Endothelial cell of umbilical vein (primary cell): ENCODE results near the gene ATP13A5. TPM values are rescaled to one million over a fixed set of nuclear protein-coding genes. Genes with fewer than 3 reads are reported as not detected.

Experiments used
- BruUV-seq: library from RNA; stranded (reverse); fragments of 400-500 nt; replicated peaks from 2 replicates; lab custom pipeline; 2021; lab: Mats Ljungman, UMichigan
- CTCF ChIA-PET: fragments of 300-600, 350-600 bp; sonication (Branson Sonifier 250); formaldehyde crosslinking; loops from one replicate; lab custom pipeline; 2021; ENCODE audit warnings: antibody characterized with exemption, inconsistent platforms; lab: Charles Lee
- POLR2A ChIA-PET: fragments of 300-600, 350-600 bp; sonication (Branson Sonifier 250); formaldehyde crosslinking; loops from one replicate; lab custom pipeline; 2021; ENCODE audit warnings: antibody characterized with exemption, inconsistent platforms; lab: Charles Lee
- DNase-seq: peaks from one replicate; pipeline ENCODE4 v3.0.0-alpha.2; 2011; ENCODE audit warnings: low read depth, low spot score
- FAIRE-seq: peaks from 2 replicates; lab custom pipeline; 2011; peaks lifted over from hg19 to GRCh38; lab: Jason Lieb, UNC
- H2AFZ ChIP-seq: 2 replicates; pipeline ENCODE4 v1.6.0; 2012; ENCODE audit warnings: low read depth, low read length, control low read depth, inconsistent platforms
- H3K27ac ChIP-seq: 2 replicates; pipeline ENCODE4 v1.5.1; 2011; ENCODE audit warnings: low read depth, mild to moderate bottlenecking, control low read depth, low read length, moderate library complexity; ENCODE audit not compliant: insufficient read depth
- H3K27me3 ChIP-seq, 2 experiments: 2 replicates each; pipeline versions ENCODE4 v1.6.0 to v1.6.1; 2011; ENCODE audit warnings: low read length in 2 of 2, mixed read lengths in 1 of 2; ENCODE audit not compliant: control insufficient read depth in 2 of 2, insufficient read depth in 2 of 2
- H3K36me3 ChIP-seq, 2 experiments: 2 replicates in 1 of 2; 3 replicates in 1 of 2; pipeline ENCODE4 v1.5.1; 2011; ENCODE audit warnings: low read length in 2 of 2, mild to moderate bottlenecking in 1 of 2, moderate library complexity in 1 of 2; ENCODE audit not compliant: control insufficient read depth in 2 of 2, insufficient read depth in 2 of 2; ENCODE audit errors: extremely low read depth in 1 of 2
- H3K4me1 ChIP-seq: 3 replicates; pipeline ENCODE4 v1.5.1; 2011; ENCODE audit warnings: mild to moderate bottlenecking, low read length; ENCODE audit not compliant: control insufficient read depth, insufficient read depth; ENCODE audit errors: extremely low read depth
- H3K4me2 ChIP-seq: 2 replicates; pipeline ENCODE4 v1.6.1; 2011; ENCODE audit warnings: low read length, control low read depth, mixed read lengths; ENCODE audit not compliant: insufficient read depth
- H3K4me3 ChIP-seq, 3 experiments: fragments of 200-600 bp in 1 of 3; sonication (generic), shearing (Covaris generic) in 1 of 3; replicated peaks in 1 of 3; 2 replicates each; pipeline ENCODE4 v1.5.1; 2011 to 2016; ENCODE audit warnings: control low read depth in 3 of 3, low read length in 3 of 3, mild to moderate bottlenecking in 2 of 3, inconsistent platforms in 1 of 3, low read depth in 1 of 3, moderate library complexity in 1 of 3; ENCODE audit not compliant: insufficient read depth in 1 of 3
- H3K79me2 ChIP-seq: 2 replicates; pipeline ENCODE4 v1.6.0; 2012; ENCODE audit warnings: low read length, inconsistent platforms; ENCODE audit not compliant: control insufficient read depth, insufficient read depth
- H3K9ac ChIP-seq: replicated peaks from 2 replicates; pipeline ENCODE3; 2011; ENCODE audit warnings: low read length, control low read depth; ENCODE audit not compliant: insufficient read depth; ENCODE audit errors: extremely low read depth
- H3K9me1 ChIP-seq: replicated peaks from 3 replicates; pipeline ENCODE4 v1.6.0; 2011; ENCODE audit warnings: mild to moderate bottlenecking, low read length; ENCODE audit not compliant: control insufficient read depth, insufficient read depth; ENCODE audit errors: extremely low read depth
- H3K9me3 ChIP-seq: replicated peaks from 2 replicates; pipeline ENCODE4 v1.5.1; 2012; ENCODE audit warnings: low read length, inconsistent platforms; ENCODE audit not compliant: control insufficient read depth, insufficient read depth
- H4K20me1 ChIP-seq: replicated peaks from 2 replicates; pipeline ENCODE3; 2011; ENCODE audit warnings: mild to moderate bottlenecking, low read length; ENCODE audit not compliant: control insufficient read depth, insufficient read depth; ENCODE audit errors: extremely low read depth
- CTCF ChIP-seq, 2 donors: IDR thresholded peaks; 1 replicate in 1 of 2; 2 replicates in 1 of 2; pipeline ENCODE4 v1.5.1; 2011; ENCODE audit warnings: low read length in 2 of 2, mild to moderate bottlenecking in 2 of 2, moderate library complexity in 2 of 2, control low read depth in 1 of 2, inconsistent platforms in 1 of 2, low read depth in 1 of 2; ENCODE audit not compliant: insufficient read depth in 1 of 2; ENCODE audit errors: extremely low read depth in 1 of 2
- EZH2 ChIP-seq: IDR thresholded peaks from 2 replicates; pipeline ENCODE4 v1.6.1; 2012; ENCODE audit warnings: borderline replicate concordance, low read depth, mild to moderate bottlenecking, moderate library complexity, low read length, inconsistent platforms; ENCODE audit not compliant: severe bottlenecking
- FOS ChIP-seq: IDR thresholded peaks from 2 replicates; pipeline ENCODE4 v1.6.1; 2011; ENCODE audit warnings: mild to moderate bottlenecking, low read length, moderate library complexity, borderline replicate concordance; ENCODE audit not compliant: insufficient read depth
- GATA2 ChIP-seq: IDR thresholded peaks from 2 replicates; pipeline ENCODE4 v1.7.0; 2011; ENCODE audit warnings: low read depth, mild to moderate bottlenecking, moderate library complexity, mixed read lengths, low read length; ENCODE audit not compliant: insufficient read length, insufficient read depth
- JUN ChIP-seq: IDR thresholded peaks from 2 replicates; pipeline ENCODE4 v1.6.1; 2011; ENCODE audit warnings: borderline replicate concordance, low read depth; ENCODE audit not compliant: insufficient read length, insufficient read depth
- MAX ChIP-seq: IDR thresholded peaks from 2 replicates; pipeline ENCODE4 v1.6.1; 2011; ENCODE audit not compliant: insufficient read depth, insufficient read length
- MYC ChIP-seq: IDR thresholded peaks from one replicate; pipeline ENCODE4 v1.6.1; 2011; ENCODE audit warnings: mild to moderate bottlenecking, low read depth, low read length
- POLR2A ChIP-seq: IDR thresholded peaks from 2 replicates; pipeline ENCODE4 v1.6.1; 2012; ENCODE audit warnings: low read depth, mild to moderate bottlenecking, control low read depth, low read length
- POLR2AphosphoS5 ChIP-seq: IDR thresholded peaks from 2 replicates; pipeline ENCODE4 v1.6.1; 2012; ENCODE audit warnings: low read depth, mild to moderate bottlenecking, control low read depth, low read length, moderate library complexity; ENCODE audit not compliant: insufficient read depth
- dilution Hi-C: fragments of 300-500 bp; cut with MboI; formaldehyde crosslinking; loops from one replicate; pipeline ENCODE4 v1.15.0; 2019; ENCODE audit warnings: low sequenced_read_pairs; ENCODE audit not compliant: extremely low pct_ligation_motif_present
- intact Hi-C: fragments of 100-400 bp; cut with micrococcal nuclease; formaldehyde crosslinking; loops from one replicate; pipeline ENCODE4 v1.10.0; 2022
- polyA plus RNA-seq, 4 experiments: library from polyadenylated mRNA; depleted of rRNA in 3 of 4; stranded (reverse) in 3 of 4; unstranded in 1 of 4; fragments of >200 nt; gene quantifications; 2 replicates each; pipeline versions ENCODE4 v1.2.1 to v1.2.3, GENCODE V29; 2011 to 2012; ENCODE audit warnings: missing spikeins in 1 of 4
- total RNA-seq: library from RNA; stranded (reverse); gene quantifications from 2 replicates; pipeline ENCODE4 v1.2.3, GENCODE V29; 2021

Gene ATP13A5
- total and polyA plus RNA-seq, 2 donors (not counting 3 experiments of a cell fraction or from before 2014, with no cell fraction given) = not detected

GRCh38 chr3:193305356-193305755, 73.2 kb downstream of the ATP13A5 start:
- no peaks in the 10 kb centered on the region for H4K20me1 ChIP-seq
- no peak overlapping the region for H3K4me2 ChIP-seq
- FAIRE-seq (no peak), DNase-seq (no peak)
- no peaks in the 10 kb centered on the region for H3K36me3 ChIP-seq
- H2AFZ ChIP-seq = no peak overlapping the region
- H3K9ac ChIP-seq = no peak overlapping the region
- BruUV-seq = no TSS peak
- ChIA-PET POLR2A (no interaction called here), CTCF (no interaction called here)
- intact Hi-C loops (no loop called here), dilution Hi-C loops (no loop called here)
- H3K27ac ChIP-seq = no peak overlapping the region
- H3K27me3 ChIP-seq = no peaks in the 10 kb centered on the region
- peaks cover 8% of the 10 kb centered on the region for H3K4me1 ChIP-seq
- no peaks in the 10 kb centered on the region for H3K9me1 ChIP-seq
- TF ChIP-seq EZH2 (no peak), POLR2AphosphoS5 (no peak), GATA2 (no peak), POLR2A (no peak), CTCF (IDR thresholded peaks at IDR 0.05; ENCODE audit: extremely low read depth in 1 of 2, insufficient read depth in 1 of 2, low read depth in 1 of 2, low read length in 2 of 2) (no peak), MYC (no peak), JUN (no peak), FOS (no peak), MAX (no peak)
- H3K79me2 ChIP-seq = no peaks in the 10 kb centered on the region
- no peaks in the 10 kb centered on the region for H3K9me3 ChIP-seq
- H3K4me3 ChIP-seq = no peak overlapping the region
